ENCODE results near the gene MCEMP1.
A peak's percentile ranks its signal among the peaks of the same experiment; 100 is the strongest.

The MCEMP1 gene

GRCh38 chr19:7643629-7644549 is 33.0 kb upstream of the MCEMP1 start:
- DNase-seq: peak; percentile 35 to 36

GRCh38 chr19:7644550-7644877 is 32.4 kb upstream of the MCEMP1 start:
- no peak for DNase-seq

DNA sequence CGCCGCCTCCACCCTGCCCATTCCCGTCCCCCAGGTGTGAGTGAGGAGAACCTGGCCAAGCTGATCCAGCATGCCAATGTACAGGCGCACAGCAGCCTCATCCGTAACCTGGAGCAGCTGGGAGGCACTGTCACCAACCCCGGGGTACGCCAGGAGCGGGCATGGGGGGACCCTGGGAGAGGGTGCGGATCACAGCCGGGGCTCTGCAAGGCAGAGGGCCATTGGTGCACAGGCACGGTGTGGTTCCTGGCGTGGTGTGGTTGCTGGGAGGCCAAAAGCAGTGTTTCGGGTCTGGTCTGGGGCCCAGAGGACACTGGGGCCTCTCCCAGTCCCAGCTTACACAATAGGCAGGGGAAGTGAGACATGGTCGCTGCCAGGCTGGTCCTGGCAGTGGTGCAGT is 31.7 kb upstream of the MCEMP1 start:
- peak; percentile 32 to 69 for DNase-seq

- no peak for DNase-seq
These were observed 31.0 kb upstream of the MCEMP1 start for GRCh38 chr19:7645656-7646425.

DNA sequence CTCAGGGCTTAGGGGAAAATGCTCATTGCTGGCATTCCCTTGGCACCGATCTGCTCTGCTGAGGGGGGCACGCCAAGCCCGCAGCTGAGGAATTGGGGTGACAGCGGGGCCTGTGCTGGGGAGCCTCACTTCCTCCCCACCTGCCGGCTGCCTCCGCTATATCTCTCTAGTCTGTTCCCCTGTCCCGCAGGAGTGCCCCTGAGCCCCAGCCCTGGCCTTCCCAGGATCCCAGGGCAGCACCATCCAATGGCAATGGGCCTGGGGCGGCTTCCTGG is 30.5 kb upstream of the MCEMP1 start:
- DNase-seq: no peak

GRCh38 chr19:7647156-7647555 is 29.7 kb upstream of the MCEMP1 start:
- no peak for DNase-seq

DNA sequence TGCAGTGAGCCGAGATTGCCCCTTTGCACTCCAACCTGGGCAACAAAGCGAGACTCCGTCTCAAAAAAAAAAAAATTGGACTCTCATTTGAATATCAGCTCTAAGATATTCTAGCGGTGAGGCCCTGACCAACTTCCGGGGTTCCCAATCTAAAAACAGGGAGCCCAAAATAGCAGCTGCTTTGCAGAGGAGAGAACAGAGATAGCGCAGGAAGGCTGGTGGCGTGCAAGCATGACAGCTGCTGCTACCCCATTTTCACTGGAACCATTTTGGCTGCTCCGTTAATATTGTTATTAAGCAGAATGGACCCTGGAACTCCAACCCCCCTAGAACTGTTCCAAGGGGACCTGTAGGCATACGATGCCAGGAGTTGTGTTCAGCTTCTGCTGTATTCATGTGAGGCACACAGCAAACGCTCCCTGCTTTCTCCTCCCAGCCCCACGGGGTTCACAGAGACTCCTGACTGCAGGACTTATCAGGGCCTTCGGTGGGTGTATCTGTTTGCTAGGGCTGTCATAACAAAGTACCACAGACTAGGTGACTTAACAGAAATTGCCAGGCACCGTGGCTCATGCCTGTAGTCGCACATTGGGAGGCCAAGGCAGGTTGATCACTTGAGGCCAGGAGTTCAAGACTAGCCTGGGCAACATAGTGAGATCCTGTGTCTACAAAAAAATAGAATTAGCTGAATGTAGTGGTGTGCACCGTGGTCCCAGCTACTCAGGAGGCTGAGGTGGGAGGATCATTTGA is 28.4 kb upstream of the MCEMP1 start:
- no peak for DNase-seq

- no peak for DNase-seq
These were observed 26.7 kb upstream of the MCEMP1 start for GRCh38 chr19:7650148-7650547.

- peak; percentile 99 for DNase-seq
These were observed 24.7 kb upstream of the MCEMP1 start for GRCh38 chr19:7652061-7652641.

- no peak for DNase-seq
These were observed 22.5 kb upstream of the MCEMP1 start for GRCh38 chr19:7654401-7654800.

DNA sequence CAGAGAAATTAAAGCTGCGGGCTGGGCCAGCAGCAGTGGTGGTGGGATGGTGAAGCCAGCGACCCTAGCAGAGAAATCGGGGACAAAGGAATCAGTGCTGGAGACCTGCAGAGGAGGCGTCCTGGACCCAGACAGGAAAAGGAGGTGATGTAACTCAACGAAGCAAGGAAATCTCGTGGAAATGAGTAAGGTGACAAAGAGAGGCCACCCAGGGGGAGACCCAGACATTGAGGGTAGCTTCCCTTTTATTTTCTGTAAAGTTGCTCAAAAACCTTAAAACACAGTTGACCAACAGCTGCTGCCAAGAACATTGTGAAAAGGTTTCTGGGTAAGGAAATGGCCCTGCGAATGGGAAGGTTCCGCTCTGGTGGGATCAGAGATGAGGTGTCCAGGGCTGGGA is 21.3 kb upstream of the MCEMP1 start:
- peak; percentile 91 to 98 for DNase-seq

GRCh38 chr19:7657131-7657751 is 19.6 kb upstream of the MCEMP1 start:
- DNase-seq: peak; percentile 96 to 99

DNA sequence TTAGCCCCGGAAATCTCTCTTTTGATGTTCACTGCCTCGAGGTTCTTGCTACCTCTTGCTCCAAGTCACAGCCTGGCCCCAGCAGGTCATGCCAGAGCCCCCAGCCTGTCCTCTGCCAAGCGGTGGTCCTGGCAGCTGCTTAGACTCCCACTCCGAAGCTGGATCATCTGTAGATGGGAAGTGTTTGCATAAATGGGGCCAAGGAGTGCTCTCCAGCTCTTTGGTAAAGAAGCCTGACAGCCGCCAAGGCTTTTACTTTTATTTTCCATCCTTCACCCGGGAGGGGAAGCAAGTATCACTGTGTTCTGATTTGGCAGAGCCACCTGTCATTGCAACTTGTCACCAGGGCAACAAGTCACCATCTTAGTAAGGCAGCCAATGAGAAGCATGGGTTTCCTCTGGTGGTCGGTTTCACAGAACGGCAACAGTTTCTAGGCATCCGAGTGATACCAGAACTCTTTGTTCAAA is 18.6 kb upstream of the MCEMP1 start:
- DNase-seq: peak; percentile 57 to 67

GRCh38 chr19:7661744-7662538 is 14.9 kb upstream of the MCEMP1 start:
- peak in 1 of 2 donors; percentile 33 for DNase-seq

DNA sequence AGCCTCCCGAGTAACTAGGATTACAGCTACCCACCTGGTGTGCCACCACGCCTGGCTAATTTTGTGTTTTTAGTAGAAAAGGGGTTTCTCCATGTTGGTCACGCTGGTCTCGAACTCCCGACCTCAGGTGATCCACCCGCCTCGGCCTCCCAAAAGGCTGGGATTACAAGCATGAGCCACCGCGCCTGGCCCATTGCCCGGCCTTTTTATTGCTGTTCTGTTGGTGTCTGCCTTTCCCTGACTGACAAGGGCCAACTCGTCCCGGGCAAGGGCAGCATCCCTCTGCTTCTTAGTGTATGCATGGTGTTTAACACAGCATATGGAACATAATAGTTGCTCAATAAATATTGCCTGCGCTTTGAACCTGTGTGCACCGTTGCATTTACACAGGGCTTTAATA is 14.2 kb upstream of the MCEMP1 start:
- DNase-seq: no peak

- DNase-seq: no peak
These were observed 13.2 kb upstream of the MCEMP1 start for GRCh38 chr19:7663706-7664105.

DNA sequence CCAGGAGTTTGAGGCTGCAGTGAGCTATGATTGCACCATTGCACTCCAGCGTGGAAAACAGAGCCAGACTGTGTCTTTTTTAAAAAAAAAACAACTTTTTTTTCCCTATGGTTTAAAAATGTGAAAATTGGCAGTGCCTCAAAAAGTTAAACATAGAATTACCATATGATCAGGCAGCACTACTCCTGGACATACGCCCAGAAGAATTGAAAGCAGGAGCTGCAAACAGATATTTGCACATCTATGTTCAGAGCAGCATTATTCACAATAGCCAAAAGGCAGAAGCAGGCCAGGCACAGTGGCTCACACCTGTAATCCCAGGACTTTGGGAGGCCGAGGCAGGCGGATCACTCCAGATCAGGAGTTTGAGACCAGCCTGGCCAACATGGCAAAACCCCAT is 11.8 kb upstream of the MCEMP1 start:
- DNase-seq: no peak

DNA sequence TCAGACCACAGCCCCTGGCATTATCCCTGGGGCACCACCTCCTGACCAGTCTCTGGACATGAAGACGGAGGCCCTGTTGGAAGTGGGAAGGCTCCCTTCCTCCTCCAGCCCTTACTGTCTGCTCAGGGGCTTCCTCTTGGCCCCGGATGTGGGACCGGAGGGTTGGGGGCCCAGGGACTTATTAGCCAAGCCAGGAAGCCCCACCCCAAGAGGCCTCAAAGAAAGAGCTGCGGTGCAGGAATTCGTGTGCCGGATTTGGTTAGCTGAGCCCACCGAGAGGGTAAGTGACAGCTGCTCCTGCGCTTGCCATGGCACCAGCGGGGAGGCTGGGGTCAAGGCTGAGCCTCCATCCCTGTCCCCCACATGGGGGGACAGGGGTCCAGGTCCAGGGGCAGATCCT is 8.0 kb upstream of the MCEMP1 start, which contains the start of gene RETN:
Gene RETN, plus strand, starts transcription at position 208 of the 400 bp plus-strand sequence. CDS start 278 bp downstream, outside the sequence.
- DNase-seq: no peak

DNA sequence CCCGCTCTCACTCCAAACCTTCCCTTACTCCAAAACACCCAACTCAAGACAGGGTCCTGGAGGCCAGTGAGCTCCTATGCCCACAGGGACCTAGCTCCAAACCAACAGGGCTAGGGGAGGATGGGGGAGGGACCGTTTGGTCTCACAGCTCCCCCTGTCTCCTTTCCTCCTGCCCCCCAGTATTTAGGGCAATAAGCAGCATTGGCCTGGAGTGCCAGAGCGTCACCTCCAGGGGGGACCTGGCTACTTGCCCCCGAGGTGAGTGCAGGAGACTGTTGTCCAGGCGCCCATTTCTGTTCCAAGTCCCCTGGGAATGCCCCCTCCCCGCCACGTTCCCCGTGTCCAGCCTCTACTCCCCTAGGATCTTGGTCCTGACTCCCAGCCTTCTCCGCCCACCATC is 7.2 kb upstream of the MCEMP1 start:
- DNase-seq: no peak

GRCh38 chr19:7670150-7670783 is 6.6 kb upstream of the MCEMP1 start:
- DNase-seq: peak; percentile 44 to 47

GRCh38 chr19:7670790-7671189 is 6.1 kb upstream of the MCEMP1 start:
- DNase-seq: no peak

All from inflammatory macrophage treated with lipopolysaccharide for 1 hour (primary cell).